Colonic mucosa (tissue), 4 donors: ENCODE data around the gene ACP2. TPM values are rescaled to one million over a fixed set of nuclear protein-coding genes. Genes with fewer than 3 reads are reported as not detected.

Source experiments
- DNase-seq: peaks from one replicate; pipeline ENCODE4 v3.0.0-alpha.2; 2020
- H3K27ac ChIP-seq: fragments of 200-600 bp; one replicate; pipeline ENCODE4 v1.8.0; 2021
- H3K27me3 ChIP-seq: fragments of 200-600 bp; one replicate; pipeline ENCODE4 v1.8.0; 2021
- H3K36me3 ChIP-seq: fragments of 200-600 bp; one replicate; pipeline ENCODE4 v1.8.0; 2021
- H3K4me1 ChIP-seq: fragments of 200-600 bp; one replicate; pipeline ENCODE4 v1.8.0; 2021; ENCODE audit warnings: mild to moderate bottlenecking
- H3K4me3 ChIP-seq: fragments of 200-600 bp; one replicate; pipeline ENCODE4 v1.8.0; 2021
- H3K9ac ChIP-seq, 2 donors: one replicate each; pipeline ENCODE4 v1.7.0; 2013; ENCODE audit warnings: control low read depth in 2 of 2, low read depth in 2 of 2, low read length in 2 of 2
- H3K9me3 ChIP-seq: fragments of 200-600 bp; one replicate; pipeline ENCODE4 v1.8.0; 2021
- intact Hi-C: fragments of 100-400 bp; cut with DNase I; formaldehyde crosslinking; loops from one replicate; pipeline ENCODE4 v1.14.1; 2022
- total RNA-seq, 2 donors: library from RNA; stranded (reverse); fragmentation: NEBNext Ultra II Directional in 1 of 2; extraction: Animal tissue kit (Norgen Biotek cat#: 25700) in 1 of 2; gene quantifications; one replicate each; pipeline ENCODE4 v1.2.1, GENCODE V29; 2021
- TF ChIP-seq, protein P1 (sequence below): fragments of 200-600 bp; IDR thresholded peaks from one replicate; pipeline ENCODE4 v1.8.0; 2022; ENCODE audit warnings: antibody characterized with exemption, mild to moderate bottlenecking
- donor health status: healthy.
- donor health status: DM: no; HTN: no; CAD: no.
- donor health status: DM: no; HTN: no; CAD: no.

The ACP2 gene
- total RNA-seq, 2 donors from 2014 or later: 35.3 to 39.7 TPM

DNA sequence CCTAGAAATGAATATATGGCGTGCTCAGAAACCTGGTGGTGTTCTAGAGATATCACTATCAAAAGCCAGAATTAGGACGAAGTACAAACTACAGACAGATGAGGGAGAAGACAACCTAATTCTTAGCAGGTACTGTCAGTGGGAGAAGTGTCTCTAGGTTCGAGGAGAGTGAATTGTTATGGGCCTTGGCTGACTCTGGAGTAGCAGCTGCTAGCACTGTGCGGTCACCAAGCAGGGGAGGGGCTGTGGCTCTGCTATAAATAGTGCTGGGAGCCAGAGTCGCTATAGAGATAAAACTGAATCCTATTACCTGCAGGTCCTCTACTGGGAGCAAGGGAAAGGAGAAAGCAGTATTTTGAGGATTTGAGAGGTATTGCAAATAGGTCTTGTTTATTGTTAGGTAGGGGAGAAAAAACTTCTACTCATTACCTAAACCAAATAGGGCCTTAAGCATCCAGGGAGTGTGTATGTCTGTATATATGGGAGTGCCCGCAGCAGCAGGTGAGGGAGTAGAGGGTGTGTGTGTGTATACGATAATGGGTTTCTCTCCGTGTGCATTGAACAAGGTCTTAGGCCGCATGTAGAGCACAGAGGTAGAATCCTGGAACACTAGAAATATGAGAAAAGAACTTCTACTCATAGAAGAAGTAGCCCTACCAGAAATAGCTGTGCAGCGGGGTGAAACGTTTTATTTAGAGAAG lies 23.5 kb upstream of the ACP2 start:
- peaks cover 24% of the 10 kb centered on the region for H3K4me1 ChIP-seq
- no peak overlapping the region for H3K9ac ChIP-seq
- peak; percentile 51 for DNase-seq
- TF ChIP-seq, protein P1, sequence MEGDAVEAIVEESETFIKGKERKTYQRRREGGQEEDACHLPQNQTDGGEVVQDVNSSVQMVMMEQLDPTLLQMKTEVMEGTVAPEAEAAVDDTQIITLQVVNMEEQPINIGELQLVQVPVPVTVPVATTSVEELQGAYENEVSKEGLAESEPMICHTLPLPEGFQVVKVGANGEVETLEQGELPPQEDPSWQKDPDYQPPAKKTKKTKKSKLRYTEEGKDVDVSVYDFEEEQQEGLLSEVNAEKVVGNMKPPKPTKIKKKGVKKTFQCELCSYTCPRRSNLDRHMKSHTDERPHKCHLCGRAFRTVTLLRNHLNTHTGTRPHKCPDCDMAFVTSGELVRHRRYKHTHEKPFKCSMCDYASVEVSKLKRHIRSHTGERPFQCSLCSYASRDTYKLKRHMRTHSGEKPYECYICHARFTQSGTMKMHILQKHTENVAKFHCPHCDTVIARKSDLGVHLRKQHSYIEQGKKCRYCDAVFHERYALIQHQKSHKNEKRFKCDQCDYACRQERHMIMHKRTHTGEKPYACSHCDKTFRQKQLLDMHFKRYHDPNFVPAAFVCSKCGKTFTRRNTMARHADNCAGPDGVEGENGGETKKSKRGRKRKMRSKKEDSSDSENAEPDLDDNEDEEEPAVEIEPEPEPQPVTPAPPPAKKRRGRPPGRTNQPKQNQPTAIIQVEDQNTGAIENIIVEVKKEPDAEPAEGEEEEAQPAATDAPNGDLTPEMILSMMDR: no peak
- intact Hi-C loops: no loop called here
- H3K27ac ChIP-seq: no peak overlapping the region
- H3K9me3 ChIP-seq: no peaks in the 10 kb centered on the region
- H3K4me3 ChIP-seq: no peak overlapping the region
- no peaks in the 10 kb centered on the region for H3K36me3 ChIP-seq
- no peaks in the 10 kb centered on the region for H3K27me3 ChIP-seq

DNA sequence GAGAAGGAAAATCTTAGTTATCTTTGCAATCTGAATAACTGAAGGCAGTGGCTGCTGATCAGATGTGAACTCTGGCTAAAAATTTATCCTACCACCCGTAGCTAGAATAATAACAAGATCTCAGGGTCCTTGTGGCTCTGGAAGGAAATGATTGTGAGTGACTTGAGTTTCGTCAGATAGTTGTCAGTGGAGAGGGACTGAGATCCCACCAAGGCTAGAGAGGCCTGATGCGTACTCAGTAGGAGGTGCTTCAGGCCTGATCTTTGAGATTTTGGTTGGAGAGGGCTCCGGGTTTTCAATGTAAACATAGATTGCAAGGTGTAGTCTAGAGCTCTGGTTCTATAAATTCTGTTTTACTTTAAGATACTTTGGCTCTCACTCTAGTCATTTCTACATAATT lies 22.7 kb upstream of the ACP2 start:
- intact Hi-C loops: no loop called here
- Histone ChIP-seq H3K36me3 (no peaks in the 10 kb centered on the region), H3K9me3 (no peaks in the 10 kb centered on the region), H3K27ac (peak overlapping the region; percentile 95), H3K4me1 (peaks cover 24% of the 10 kb centered on the region), H3K27me3 (no peaks in the 10 kb centered on the region), H3K4me3 (peak overlapping the region; percentile 72), H3K9ac (peak overlapping the region in 1 of 2 donors; percentile 77)
- TF ChIP-seq, protein P1: no peak
- DNase-seq: no peak

DNA sequence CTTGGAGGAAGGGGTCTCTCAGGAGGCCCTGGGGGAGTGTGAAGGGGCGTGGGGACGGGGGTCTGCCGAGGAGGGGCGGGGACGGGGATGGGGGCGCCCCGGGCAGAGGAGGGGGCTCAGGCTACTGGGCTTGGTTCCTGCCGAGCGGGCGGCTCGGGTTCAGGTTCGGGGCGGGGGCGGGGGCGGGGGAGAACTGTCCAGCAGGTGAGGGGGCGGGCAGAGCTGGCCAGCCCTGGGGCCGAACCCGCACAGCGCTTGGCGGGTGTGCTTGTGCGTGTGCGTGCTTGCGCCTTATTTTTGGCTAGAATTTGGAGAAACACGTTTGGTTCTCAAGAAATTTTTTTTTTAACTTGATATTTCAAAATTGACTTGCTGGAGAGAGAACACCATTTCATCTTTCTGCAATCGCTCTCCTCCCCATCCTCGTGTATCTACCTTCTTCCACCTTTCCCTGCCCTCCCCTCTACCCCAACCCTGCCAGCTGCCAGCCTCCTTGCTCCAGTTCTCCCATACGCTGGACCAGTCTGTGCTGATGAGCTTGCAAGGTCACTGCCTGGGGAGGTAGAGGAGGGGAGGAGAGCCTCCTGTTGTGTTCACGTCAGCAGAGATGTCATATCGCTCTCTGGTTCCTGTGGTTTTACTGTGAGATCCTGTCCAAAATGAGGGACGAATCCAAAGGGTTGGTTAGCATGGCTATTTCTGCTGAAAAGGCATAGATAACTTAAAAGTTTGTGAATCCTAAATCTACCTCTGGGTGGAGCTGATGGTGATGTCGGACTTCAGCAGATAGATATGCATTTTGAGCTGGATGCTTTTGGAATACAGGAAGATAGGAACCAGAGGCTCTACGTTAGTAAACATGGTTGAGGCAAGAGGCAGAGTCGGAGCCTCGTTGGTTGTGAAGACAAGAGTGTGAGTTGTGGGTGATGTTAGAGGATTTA lies 22.0 kb upstream of the ACP2 start:
- peak overlapping the region; percentile 81 to 87 for H3K9ac ChIP-seq
- no peaks in the 10 kb centered on the region for H3K9me3 ChIP-seq
- H3K27me3 ChIP-seq: no peaks in the 10 kb centered on the region
- peak; percentile 53 for DNase-seq
- TF ChIP-seq, protein P1: no peak
- peaks cover 24% of the 10 kb centered on the region for H3K4me1 ChIP-seq
- intact Hi-C loops: no loop called here
- H3K4me3 ChIP-seq: peak overlapping the region; percentile 72
- H3K27ac ChIP-seq: peak overlapping the region; percentile 95
- H3K36me3 ChIP-seq: no peaks in the 10 kb centered on the region

DNA sequence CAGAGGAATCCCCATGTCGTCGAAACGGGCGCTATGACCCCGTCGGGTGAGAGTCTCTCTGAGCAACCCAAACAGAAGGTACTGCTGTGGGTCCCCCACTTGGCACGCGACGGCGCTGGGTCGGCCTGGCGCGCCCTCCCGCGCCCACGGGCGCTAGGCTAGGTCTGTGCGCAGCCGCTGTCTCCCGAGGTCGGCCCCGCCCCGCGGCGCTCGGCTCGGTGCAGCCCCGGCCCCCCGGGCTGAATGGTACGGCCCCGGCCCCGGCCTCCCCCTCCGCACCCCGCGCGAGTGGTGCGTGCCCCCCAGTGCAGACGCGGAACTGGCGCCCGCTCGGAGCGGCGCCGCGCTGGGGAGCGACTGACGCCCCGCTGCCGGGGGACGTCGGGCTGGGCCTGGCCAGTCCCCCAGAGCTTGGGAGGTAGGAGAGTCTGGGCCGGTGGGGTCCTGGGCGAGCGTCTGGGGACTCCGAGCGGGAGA lies 21.3 kb upstream of the ACP2 start, which contains the start of gene MADD:
TSS of gene MADD (plus strand) at position 305 of the 477 bp plus-strand sequence.
- peaks cover 24% of the 10 kb centered on the region for H3K4me1 ChIP-seq
- H3K9ac ChIP-seq: peak within 1 kb of the TSS; percentile 81 to 87
- peak within 1 kb of the TSS; percentile 72 for H3K4me3 ChIP-seq
- no peaks in the 10 kb centered on the region for H3K9me3 ChIP-seq
- intact Hi-C loops: no loop called here
- DNase-seq: peak; percentile 85
- peak within 1 kb of the TSS; percentile 95 for H3K27ac ChIP-seq
- no peaks in the 10 kb centered on the region for H3K27me3 ChIP-seq
- TF ChIP-seq, protein P1: no peak
- no peaks in the 10 kb centered on the region for H3K36me3 ChIP-seq

DNA sequence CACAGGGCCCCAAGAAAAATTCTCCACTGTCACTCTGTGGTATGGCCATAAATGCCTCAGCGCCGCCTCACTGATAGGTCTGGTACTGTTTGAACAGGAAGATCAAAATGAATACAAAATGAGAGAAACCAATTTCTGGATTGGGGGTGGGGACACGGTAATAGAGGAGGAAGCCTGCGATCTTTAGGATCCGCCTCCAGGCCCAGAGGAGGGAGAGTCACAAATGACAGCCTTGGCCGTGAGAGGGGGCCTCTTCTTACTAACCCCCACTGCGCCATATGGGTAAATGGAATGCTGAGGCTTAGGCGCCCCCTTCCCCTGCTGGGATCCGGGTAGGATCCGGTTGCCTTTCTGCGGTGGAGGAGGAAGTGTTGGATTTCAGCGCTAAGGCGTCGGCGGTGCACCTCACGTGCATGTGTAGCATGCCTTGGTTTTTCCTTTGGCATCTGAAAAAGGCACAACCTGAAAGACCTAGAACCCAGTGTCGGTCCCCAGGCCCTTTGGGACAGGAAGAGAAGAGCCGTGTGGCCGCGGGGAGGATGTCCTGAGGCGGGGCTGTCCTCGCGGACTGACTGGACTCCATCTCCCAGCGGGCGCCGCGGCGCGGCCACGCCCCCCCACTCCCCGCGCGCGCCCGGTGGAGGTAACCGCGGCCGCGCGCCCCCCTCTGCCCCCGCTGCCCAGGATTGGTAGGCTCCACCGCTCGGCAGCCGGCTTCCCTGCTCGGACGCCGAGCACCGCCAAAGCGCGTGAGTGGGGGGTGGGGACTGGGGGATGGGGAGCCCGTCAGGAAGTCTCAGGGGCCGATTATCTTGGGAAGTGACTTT lies 20.6 kb upstream of the ACP2 start:
- TF ChIP-seq, protein P1: peak; percentile 23
- Histone ChIP-seq H3K9me3 (no peaks in the 10 kb centered on the region), H3K4me1 (peaks cover 24% of the 10 kb centered on the region), H3K36me3 (no peaks in the 10 kb centered on the region), H3K4me3 (peak overlapping the region; percentile 72), H3K27me3 (no peaks in the 10 kb centered on the region), H3K9ac (peak overlapping the region; percentile 81 to 87), H3K27ac (peak overlapping the region; percentile 95)
- peak; percentile 91 for DNase-seq
- intact Hi-C loops: no loop called here
